Ramos (cell line): ENCODE results near the gene TSPAN5.

Source experiments
- in situ Hi-C: fragments of 300-500 bp; cut with MboI; formaldehyde crosslinking; loops from one replicate; pipeline ENCODE4 v1.14.3; 2022; ENCODE audit warnings: low sequenced_read_pairs; ENCODE audit not compliant: unreplicated experiment

The TSPAN5 gene

DNA sequence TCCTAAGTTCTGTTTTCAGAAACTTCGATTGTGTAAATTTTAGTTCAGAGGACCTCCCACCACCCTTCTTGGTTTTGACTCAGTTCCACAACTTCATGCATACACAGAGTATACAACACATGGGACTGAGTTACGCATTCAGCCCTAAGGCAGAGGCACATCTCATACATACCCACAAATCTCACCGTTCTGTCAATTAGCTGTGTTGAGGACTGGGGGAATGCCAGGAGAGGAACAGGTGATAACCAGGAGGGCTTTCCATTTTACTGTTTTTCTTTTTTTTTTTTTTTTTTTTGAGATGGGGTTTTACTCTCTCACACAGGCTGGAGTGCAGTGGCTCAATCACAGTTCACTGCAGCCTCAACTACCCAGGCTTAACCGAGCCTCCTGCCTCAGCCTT lies 150.2 kb downstream of the TSPAN5 start:
- in situ Hi-C loops, result no loop called here

DNA sequence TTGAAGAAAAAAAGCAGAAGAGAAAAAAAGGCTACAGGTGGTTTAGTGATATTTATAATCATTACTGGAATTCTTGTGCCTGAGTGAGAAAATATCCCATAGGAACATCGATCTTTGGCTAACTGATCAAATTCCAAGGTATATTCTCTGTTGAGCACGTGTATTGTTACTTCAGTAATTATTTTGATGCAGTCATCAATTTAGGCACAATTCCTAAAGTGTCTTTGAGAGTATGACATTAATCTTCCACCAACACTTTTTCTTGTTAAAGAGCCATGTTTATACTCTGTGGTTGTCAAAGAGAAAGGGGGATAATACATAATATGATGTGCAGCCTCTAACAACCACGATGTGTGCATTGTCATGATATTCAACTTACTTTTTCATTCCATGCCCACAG lies 151.1 kb downstream of the TSPAN5 start:
- in situ Hi-C loops, result no loop called here

DNA sequence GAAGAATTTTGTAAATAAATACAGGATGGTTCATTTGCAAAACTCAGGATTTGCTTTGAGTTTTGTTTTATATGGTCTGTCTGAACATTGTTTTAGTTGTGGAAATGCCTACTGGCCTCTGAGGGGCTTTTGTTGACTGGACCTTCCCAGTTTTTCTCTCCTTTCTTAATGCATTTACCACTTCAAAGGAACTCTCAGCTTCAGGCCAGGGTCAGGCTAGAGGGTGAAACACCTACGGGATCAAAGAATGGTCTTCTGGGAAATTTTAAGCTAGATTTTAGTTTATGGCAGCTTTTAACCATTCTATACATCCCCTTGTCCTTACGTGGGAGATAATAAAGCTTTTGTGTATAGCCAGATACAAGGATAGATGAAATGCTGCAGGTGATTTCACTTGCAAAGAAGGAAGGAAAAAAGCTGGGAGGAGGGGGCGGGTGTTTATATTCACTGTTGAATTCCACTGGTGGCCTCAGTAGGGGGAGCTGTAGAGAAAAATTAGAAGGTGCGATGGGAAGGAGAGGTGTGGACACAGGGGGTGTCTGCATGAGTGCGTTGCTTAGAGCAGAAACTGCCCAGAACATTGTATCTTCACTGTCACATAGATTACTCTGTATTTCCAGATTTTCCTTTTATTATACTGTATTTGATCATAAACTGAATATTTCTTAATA lies 151.8 kb downstream of the TSPAN5 start:
- in situ Hi-C loops, result no loop called here

DNA sequence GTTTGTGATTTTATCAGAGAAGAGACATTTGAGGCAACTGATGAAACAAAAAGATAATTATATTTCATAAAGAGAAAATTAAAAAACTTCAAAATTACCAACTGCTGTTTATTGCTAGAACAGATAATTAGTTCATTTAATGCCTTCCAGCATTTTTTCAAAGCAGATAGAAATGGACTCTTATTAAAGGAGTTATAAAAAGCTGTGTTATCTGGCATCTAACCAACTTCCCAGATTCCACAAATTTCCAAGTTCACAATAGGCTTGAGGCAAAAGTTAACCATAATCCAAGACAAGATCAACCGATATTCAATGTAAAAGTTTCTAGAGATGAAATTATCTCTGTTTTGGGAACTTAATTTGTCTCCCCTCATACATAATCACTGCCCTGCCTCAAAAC lies 152.4 kb downstream of the TSPAN5 start:
- in situ Hi-C loops, result no loop called here

DNA sequence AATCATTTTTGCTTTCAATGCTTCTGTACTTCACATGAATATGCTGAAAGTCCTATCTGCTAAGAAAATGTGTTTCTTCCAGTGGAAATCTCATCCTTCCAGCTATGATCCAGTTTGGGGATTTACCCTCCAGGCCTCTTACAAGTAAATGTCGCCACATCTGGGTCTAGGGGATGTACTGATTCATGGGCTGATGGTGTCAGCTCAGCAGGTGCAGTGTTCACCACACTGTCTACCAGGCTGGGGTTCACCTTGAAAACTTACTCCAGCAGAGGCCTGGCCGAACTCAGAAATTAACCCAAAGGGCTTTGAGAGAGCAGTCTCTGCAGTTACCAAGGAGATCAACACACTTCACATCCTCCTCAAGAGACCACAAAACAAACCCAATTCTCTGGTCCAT lies 154.3 kb downstream of the TSPAN5 start:
- in situ Hi-C loops, result no loop called here

DNA sequence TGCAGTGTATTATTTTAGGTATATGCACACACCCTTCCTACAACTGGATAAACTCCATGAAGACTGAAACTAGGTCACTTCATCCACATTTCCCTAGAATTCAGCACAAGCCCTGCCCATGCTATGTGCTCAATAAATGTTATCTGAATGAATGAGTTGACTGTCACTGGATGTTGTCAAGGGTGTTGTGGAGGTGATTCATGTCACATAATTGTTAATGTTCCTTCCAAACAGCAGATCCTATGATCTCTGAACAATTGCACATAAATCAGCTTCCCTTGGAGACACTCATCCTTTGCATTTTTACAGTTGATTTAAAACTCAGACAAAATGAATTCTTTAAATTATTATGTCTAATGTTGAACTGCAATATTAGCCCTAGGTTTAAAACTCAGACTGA lies 154.7 kb downstream of the TSPAN5 start:
- in situ Hi-C loops, result no loop called here

DNA sequence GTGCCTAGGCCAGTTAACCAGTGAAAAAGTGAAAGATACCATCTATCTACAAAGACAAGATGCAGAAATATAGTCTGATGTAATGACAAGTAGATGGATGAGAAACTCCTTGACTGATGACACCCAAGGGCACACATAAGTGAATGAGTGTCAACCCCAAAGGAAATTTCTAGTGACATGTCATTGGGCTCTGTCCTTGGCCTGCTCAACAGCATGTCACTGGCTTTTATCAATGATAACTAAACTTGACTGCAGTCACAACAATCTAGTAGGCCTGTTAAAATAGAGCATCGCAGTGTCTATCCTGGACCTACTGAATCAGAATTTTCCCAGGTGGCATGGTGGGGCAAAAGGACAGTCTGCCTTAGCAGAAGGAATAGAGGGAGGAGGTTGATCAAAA lies 155.8 kb downstream of the TSPAN5 start:
- in situ Hi-C loops, result no loop called here

DNA sequence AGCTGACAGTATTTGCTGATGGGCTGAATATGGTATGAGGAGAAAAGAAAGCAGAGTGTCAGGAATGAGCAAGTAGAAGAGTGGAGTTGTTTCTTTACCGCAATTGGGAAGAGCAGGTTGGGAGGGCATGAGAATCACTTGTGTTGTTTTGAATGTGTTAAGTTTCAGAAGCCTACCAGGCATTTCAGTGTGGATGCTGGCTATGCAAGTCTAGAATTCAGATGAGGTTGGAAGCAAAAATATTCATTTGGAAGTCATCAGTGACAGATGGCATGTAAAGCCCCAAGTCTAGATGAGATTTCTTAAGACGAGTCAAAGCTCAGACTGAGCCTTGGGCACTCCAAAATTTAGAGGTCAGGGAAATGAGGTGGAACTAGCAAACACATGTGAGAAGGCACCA lies 156.4 kb downstream of the TSPAN5 start:
- in situ Hi-C loops, result no loop called here

DNA sequence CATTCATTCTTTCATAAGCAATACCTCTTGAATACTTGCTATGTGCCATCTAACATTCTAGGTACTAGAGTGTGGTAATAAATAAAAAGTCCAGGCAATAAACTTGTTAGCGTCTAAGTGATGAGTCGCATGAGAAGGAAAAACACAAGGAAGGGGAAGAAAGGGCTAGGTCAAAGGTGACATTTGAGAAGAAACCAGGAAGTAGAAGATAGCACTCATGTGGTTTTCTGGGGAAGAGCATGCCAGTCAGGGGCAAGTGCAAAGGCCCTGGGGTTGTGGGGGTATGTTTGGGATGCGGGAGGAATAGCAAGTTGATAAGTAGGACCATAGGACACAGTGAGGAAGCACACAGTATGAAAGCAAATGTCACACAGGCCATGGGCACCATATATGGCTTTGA lies 157.0 kb downstream of the TSPAN5 start:
- in situ Hi-C loops, result no loop called here

DNA sequence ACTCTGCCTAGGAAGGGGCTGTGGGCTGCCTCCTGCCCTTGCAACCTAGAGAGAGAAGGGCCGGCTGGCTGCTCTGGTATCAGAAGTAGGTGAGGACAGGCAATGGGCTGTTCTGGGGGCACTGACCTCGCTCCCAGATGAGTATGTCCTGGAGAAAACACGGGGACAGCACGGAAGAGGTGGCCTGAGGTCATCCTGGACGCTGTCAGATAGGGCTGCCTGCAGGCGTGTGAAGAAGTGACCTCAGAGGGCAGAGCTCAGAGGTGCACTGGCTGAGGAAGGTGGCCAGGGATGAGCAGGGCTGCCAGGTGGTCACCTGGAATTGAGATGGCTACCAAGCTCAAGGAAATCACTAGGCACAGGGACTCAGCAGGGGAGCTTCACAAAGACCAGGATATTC lies 159.6 kb downstream of the TSPAN5 start:
- in situ Hi-C loops, result no loop called here

DNA sequence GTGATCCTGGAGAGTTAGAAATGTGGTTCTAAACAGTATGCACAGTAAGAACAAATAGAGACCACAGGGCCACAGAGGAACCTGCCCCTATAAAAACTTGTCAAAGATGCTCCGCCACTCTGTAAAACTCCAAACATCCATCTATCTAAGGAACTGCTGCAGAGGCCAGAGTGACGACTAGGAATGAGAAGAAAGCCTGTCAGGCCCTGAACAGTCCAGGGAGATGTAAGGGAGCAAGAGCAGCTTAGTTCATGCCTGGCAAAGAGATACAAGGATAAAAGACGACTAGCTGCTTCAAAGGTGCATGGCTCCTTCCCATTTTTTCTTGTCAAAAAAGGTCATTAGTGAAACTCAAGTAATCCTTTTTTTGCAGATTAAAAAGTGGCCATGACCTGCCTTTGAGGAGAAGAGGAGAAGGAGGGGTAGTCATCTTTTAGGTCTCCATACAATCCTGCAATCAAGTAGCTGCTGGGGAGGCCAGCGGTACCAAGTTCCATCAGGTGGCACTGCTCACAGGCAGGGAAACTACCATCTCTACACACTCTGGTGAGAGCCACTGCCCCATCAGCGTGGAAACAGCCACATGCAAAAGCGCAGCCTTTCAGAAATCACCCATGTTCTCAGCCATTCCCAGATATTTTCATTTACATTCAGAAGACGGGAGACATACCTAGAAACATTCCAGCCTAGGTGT lies 162.1 kb downstream of the TSPAN5 start:
- in situ Hi-C loops, result no loop called here

DNA sequence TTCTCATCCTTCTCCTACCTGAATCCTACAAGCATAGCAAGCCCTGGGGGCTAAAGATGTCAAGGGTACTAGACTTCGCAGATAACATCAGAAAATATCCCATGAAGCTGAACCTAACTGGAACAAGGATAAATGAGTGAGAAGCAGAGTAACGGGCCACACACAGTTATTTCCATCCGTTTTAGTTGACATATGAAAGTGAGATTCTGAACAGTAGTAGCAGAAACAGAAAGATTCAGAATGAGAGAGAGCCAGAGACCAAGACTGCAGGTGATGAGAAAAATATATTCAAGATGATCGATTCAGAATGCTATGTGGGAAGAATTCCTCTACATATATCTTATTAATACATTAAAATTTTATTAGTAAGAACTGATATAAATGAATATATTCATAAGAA lies 165.1 kb downstream of the TSPAN5 start:
- in situ Hi-C loops, result no loop called here

DNA sequence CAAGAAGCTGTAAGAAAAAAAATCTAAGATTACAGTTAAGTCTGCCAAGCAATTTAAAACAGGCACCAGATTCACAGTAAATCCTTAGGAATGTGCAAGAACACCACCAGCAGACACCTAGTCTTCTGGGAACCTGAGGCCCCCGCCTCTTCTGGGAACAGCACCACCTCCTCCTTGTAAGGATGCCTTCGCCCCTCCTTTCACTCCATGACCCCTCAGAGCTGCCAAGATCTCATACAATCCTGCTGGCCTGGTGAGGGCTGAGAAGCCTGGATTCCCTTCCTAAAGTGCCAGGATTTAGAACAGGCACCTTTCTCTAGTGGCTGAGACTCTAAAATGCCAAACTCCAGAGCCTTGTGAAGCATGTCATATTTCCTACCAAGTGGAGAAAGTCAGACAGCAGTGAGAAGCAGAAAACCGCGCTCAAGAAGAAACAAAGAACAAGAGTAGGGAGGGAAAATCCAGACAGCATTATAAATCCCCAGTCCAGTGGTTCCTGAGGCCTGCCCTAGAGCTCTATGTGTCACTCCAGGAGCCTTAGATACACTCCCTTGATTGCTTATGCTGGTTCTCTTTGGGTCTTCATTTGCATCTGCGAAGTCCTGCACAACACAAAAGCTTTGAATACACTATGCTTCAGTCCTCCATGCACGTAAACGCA lies 166.4 kb downstream of the TSPAN5 start:
- in situ Hi-C loops, result no loop called here

DNA sequence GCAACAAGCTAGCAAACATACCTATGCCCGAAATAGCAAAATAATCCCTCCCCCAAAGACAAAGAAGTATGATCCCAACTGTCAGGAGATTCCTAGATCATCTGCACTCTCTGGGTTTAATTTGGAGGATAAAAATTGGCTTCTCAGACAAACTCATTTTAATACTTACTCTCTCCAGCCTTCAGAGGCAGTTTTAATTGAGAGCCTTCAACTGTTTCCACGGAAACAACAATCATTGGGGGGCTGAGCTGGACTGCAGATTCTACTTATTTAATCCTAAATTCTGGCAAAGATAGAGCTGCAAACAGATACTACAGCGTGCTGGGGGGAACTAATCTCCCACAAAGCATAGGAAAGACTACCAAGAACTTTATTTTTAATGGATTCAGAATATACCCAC lies 168.2 kb downstream of the TSPAN5 start:
- in situ Hi-C loops, result no loop called here

DNA sequence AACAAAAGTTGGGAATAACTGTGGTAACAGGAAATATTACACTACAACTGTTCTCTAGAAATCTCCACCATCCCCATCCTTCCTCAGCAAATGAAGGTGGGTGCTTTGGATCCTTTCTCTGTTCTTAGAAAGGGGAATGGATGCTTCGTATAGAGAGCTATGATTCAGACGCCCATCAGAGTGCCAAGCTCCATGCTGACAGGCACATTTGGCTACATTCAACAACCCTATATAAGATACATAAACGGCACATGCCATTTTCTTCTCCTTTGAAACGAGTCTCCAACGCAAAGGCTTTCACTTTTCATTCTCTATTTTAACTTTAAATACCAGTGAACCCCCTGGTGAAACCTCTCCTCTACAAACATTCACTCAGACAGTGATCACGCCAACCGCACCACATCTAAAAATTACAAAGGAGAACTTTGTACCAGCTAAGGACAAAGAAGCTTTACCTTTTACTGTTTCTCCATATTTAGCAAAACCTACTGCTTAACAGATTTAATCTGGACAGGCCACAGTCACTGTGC lies 172.5 kb downstream of the TSPAN5 start:
- in situ Hi-C loops, result no loop called here

DNA sequence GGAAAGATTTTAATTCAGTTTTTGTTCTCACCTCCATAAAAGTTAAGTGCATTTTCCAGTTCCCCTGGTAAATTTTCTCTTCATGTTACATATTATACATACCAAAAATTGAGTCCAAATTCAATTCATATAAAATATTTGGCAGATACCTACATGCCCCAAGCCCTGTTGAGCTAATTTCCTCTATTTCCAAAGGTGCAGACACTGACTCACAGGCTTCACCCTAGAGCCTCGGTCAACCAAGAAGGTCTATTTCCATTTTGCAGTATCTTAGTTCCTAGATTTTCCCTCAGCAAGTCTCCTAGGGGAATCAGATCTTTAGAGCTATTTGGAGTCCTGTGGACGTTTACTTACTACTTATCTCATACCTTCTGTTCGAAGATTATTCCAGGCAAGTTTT lies 174.4 kb downstream of the TSPAN5 start:
- in situ Hi-C loops, result no loop called here

DNA sequence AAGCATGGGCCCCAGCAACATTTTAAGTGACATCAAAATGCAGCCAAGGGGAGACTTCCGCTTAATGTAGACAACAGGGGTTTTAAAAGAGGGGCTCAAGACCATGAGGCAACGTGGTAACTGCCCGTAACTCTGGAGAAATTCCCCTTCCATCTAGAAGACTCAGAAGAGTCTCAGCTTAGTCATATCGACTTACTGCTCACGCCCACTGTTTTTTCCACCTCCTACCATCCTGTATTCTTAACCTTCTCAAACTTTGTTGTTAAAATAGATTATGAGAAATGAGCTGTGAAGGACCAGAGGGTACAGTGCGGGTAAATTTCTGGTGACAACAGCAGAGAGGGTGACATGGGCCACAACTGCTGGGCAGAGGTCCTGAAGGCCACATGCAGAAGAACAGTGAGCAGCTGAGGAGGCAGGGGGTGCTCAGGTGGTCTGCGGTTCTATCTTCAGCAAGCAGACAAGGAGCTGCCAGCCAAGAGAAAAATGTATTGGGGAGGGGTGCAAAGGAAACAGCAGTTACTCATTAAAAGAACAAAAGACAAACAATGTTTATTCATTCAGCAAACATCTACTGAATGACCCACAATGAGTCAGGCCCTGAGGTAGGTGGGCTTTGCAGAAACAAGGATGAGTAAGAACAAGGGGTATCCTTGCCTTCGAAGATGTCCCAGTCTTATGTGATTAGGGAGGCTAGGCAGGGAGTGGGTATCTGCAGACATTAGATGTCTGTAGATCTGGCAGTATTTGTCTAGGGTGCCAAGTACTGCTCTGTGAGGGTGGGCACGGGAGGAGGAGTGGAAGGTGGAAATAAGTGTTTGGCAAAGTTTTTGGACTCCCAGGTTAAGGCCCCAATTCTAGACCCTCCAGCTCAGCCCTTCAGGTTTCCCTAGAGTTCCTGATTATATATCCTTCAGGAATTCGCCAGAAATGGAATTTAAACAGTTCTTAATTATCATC lies 175.3 kb downstream of the TSPAN5 start:
- in situ Hi-C loops, result no loop called here

DNA sequence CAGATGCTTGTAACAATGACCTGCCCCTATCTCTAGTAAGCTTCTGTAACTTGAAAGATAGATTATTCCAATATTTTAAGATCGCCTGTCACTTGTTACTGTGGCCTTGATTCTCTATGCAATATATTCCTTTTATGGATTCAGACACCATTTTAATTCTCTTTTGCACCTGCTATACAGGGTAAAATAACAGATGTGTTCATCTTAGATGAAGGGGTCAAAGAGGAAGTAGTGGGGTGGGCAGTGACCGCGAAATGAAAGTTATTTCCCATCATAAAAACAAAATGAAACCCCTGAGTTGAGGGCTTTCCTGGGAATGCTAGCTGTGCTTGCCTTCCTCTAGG lies 175.9 kb downstream of the TSPAN5 start:
- in situ Hi-C loops, result no loop called here

DNA sequence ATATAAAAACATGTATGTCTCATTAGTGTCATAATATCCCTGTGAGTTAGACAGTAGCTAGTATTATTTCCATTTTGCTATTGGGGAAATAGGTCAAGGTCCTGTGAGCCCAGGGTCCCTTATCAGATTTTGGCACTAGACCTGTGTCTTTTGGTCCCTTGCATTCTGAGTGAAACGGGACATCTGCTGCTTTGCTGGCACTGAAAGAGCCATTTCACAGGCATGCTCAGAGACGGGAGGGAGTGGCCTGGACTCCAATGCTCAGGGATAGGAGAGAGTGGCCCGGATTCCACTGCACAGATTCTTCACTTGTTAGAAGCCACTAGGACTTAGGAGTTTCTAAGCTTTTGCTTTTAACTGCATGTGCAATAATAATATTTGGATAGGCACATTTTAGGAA lies 177.2 kb downstream of the TSPAN5 start:
- in situ Hi-C loops, result no loop called here

DNA sequence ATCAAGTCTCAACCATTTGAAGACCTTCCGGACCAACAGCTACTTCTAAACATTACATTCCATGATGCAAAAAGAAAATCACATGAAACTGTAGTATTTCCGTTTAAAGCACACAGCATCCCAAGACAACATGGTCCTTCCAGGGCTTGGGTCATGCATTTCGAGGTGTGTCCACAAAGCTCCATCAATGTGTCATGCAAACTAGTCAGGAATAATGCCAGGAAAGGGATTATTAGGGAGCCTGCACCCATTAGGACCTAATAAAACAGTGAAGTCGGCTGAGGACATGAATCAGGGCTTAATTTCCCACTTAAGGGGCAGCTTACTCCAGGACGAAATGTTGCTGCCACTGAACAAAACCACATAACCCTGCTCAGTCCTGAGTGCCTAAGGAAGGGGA lies 177.9 kb downstream of the TSPAN5 start:
- in situ Hi-C loops, result no loop called here
